Upper lobe of right lung (tissue), 1 donor: ENCODE data around the gene PPP1R13B. TPM values are rescaled to one million over a fixed set of nuclear protein-coding genes. Genes with fewer than 3 reads are reported as not detected.

Experiments used
- ATAC-seq: fragments of 200-7000 bp; cut with Tn5 transposase; one replicate; pipeline ENCODE4 v1.9.1; 2020; ENCODE audit warnings: mild to moderate bottlenecking, moderate library complexity
- DNase-seq: peaks from one replicate; pipeline ENCODE4 v3.0.0-alpha.2; 2020
- H3K27ac ChIP-seq: fragments of 200-600 bp; one replicate; pipeline ENCODE4 v1.8.0; 2022
- H3K27me3 ChIP-seq: fragments of 200-600 bp; one replicate; pipeline ENCODE4 v1.8.0; 2022; ENCODE audit warnings: mild to moderate bottlenecking
- H3K36me3 ChIP-seq: fragments of 200-600 bp; one replicate; pipeline ENCODE4 v1.8.0; 2022
- H3K4me1 ChIP-seq: fragments of 200-600 bp; one replicate; pipeline ENCODE4 v1.8.0; 2022
- H3K4me3 ChIP-seq: fragments of 200-600 bp; one replicate; pipeline ENCODE4 v1.8.0; 2022; ENCODE audit warnings: mild to moderate bottlenecking
- H3K9me3 ChIP-seq: fragments of 200-600 bp; one replicate; pipeline ENCODE4 v1.8.0; 2022
- intact Hi-C: fragments of 100-400 bp; cut with DNase I; formaldehyde crosslinking; loops from one replicate; pipeline ENCODE4 v1.11.0; 2022
- total RNA-seq: library from RNA; stranded (reverse); fragmentation: NEBNext Ultra II Directional; extraction: Animal tissue kit (Norgen Biotek cat#: 25700); gene quantifications from one replicate; pipeline ENCODE4 v1.2.1, GENCODE V29; 2021
- TF ChIP-seq, protein P1 (sequence below): fragments of 200-600 bp; IDR thresholded peaks from one replicate; pipeline ENCODE4 v1.8.0; 2022; ENCODE audit warnings: antibody characterized with exemption
- donor health status: DM: no; HTN: yes; CAD: no; lungs with severe emphysema.

The PPP1R13B gene
- total RNA-seq, 1 donor from 2014 or later = 78.5 TPM

DNA sequence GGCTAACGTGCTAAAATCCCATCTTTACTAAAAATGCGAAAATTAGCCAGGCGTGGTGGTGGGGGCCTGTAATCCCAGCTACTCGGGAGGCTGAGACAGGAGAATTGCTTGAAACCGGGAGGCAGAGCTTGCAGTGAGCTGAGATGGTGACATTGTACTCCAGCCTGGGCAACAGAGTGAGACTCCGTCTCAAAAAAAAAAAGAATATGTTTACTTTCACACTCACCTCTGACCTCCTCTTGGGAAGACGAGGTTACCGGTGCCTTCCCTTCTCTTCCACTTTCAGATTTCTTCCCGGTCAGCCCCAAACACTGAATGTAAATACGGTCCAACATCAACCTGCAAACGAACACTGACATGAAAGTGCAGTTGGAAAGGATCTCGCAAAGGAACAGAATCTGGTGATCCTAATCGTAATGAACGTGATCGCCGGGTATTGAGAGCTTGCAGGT is 31.8 kb upstream of the PPP1R13B start:
- Histone ChIP-seq H3K4me1 (peaks cover 40% of the 10 kb centered on the region), H3K9me3 (no peaks in the 10 kb centered on the region), H3K27ac (peak overlapping the region; percentile 84), H3K4me3 (peak overlapping the region; percentile 41), H3K36me3 (no peaks in the 10 kb centered on the region), H3K27me3 (no peaks in the 10 kb centered on the region)
- TF ChIP-seq, protein P1, sequence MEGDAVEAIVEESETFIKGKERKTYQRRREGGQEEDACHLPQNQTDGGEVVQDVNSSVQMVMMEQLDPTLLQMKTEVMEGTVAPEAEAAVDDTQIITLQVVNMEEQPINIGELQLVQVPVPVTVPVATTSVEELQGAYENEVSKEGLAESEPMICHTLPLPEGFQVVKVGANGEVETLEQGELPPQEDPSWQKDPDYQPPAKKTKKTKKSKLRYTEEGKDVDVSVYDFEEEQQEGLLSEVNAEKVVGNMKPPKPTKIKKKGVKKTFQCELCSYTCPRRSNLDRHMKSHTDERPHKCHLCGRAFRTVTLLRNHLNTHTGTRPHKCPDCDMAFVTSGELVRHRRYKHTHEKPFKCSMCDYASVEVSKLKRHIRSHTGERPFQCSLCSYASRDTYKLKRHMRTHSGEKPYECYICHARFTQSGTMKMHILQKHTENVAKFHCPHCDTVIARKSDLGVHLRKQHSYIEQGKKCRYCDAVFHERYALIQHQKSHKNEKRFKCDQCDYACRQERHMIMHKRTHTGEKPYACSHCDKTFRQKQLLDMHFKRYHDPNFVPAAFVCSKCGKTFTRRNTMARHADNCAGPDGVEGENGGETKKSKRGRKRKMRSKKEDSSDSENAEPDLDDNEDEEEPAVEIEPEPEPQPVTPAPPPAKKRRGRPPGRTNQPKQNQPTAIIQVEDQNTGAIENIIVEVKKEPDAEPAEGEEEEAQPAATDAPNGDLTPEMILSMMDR = no peak
- DNase-seq (no peak), ATAC-seq (no peak)
- intact Hi-C loops = no loop called here

DNA sequence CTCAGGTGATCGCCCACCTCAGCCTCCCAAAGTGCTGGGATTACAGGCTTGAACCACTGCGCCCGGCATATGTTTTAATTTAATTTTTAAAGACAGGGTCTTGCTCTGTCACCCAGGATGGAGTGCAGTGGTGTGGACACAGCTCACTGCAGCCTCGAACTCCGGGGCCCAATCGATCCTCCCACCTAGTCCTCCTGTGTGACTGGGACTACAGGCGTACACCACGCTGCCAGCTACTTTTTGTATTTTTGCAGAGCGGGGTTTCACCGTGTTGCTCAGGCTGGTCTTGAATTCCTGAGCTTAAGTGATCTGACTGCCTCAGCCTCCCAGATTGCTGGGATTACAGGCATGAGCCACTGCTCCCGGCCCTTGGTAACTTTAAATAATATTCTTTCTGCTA is 30.8 kb upstream of the PPP1R13B start:
- Histone ChIP-seq H3K4me3 (no peak overlapping the region), H3K4me1 (peaks cover 44% of the 10 kb centered on the region), H3K36me3 (no peaks in the 10 kb centered on the region), H3K9me3 (no peaks in the 10 kb centered on the region), H3K27ac (no peak overlapping the region), H3K27me3 (no peaks in the 10 kb centered on the region)
- intact Hi-C loops = no loop called here
- TF ChIP-seq, protein P1 = no peak
- ATAC-seq (no peak), DNase-seq (no peak)

DNA sequence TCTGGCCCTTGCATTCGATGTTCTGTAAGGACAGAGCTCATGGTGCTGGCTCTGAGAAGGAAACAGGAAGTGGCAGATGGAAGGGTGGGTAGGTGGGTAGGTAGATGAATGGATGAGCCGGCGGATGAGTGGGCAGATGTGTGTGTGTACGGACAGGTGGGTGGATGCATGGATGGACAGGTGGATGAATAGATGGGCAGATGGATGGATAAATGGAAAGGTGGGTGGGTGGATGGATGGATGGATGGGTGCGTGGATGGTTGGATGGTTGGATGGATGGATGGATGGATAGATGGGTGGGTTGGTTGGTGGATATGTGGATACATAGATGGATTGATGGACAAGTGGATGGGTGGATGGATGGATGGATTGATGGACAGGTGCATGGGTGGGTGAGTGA is 27.6 kb upstream of the PPP1R13B start:
- intact Hi-C loops = no loop called here
- Histone ChIP-seq H3K27me3 (no peaks in the 10 kb centered on the region), H3K4me1 (peaks cover 30% of the 10 kb centered on the region), H3K27ac (no peak overlapping the region), H3K36me3 (no peaks in the 10 kb centered on the region), H3K4me3 (no peak overlapping the region), H3K9me3 (no peaks in the 10 kb centered on the region)
- DNase-seq = no peak
- TF ChIP-seq, protein P1 = no peak
- ATAC-seq = no peak

DNA sequence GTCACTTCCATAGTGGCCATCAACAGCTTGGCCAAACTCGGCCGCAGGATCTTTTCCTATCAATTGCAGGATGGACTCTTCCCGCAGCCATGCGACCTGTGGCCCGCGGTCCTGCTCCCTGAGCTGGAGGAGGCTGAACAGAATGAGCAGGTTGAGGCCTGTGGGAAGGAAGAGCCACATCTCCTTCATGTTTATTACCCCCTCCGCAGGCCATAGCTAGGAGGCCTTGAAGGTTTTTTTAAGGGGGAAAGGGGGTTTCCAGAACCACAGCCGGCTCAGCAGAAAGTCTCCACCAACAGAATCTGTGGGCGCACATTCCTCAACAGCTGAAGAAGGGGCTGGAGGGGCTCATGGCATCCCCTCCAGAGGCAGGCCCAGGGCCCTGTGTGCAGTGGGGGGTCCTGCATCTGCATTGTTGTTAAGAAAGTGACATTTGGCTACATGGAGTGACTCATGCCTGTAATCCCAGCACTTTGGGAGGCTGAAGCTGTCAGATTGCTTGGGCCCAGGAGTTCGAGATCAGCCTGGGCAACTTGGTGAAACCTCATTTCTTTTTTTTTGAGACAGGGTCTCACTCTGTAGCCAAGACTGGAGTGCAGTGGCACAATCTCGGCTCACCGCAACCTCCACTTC is 25.2 kb upstream of the PPP1R13B start:
- Histone ChIP-seq H3K9me3 (no peaks in the 10 kb centered on the region), H3K27me3 (no peaks in the 10 kb centered on the region), H3K36me3 (no peaks in the 10 kb centered on the region), H3K27ac (peak overlapping the region; percentile 80), H3K4me1 (peaks cover 26% of the 10 kb centered on the region), H3K4me3 (peak overlapping the region; percentile 50)
- intact Hi-C loops = no loop called here
- TF ChIP-seq, protein P1 = no peak
- DNase-seq (no peak), ATAC-seq (no peak)

DNA sequence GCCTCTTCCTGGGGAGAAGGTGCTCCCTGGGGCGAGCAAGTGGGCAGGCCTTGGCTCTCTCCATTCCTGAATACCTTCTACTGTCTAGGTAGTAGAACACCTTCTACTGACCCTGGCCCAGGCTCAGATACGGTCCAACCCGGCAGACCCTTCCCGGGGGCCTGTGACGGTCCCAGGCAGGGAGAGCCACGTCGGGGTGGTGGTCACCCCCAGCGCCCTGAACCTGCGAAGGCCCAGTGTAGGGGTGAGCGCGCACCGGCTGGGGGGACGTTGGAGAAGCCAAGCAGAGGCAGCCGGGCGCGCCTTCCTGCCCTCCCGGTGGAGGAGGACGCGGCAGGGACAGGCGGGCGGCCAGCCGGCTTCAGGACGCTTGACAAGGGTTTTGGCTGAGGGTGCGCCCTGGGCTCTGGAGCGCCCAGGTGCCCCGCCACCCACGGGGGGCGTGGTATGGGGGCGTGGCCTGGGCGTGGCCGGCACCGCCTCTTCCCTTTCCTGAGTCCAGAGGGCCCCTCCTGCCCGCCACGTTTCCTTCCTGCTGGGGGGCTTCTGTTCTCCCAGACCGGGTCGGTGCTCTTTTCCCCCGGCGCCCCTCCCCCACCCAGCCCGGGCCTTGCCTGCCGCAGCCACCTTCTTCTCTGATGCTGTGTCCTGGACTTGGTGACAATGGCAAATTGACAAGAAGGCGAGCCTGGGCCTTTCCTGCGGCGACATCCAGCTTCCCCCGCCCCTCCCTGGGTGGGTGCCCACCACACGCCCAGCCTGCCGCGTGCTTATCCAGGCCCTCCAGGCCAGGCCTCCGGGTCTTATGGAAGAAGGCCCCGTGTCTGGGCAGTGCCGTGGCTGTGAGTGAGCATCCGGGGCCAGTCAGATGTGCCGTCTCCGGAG is 24.5 kb upstream of the PPP1R13B start:
- ATAC-seq = peak; percentile 94
- intact Hi-C loops = no loop called here
- H3K9me3 ChIP-seq = no peaks in the 10 kb centered on the region
- TF ChIP-seq, protein P1 = no peak
- H3K4me3 ChIP-seq = peak overlapping the region; percentile 50
- no peaks in the 10 kb centered on the region for H3K27me3 ChIP-seq
- H3K36me3 ChIP-seq = no peaks in the 10 kb centered on the region
- H3K4me1 ChIP-seq = peaks cover 32% of the 10 kb centered on the region
- DNase-seq = peak; percentile 92
- peak overlapping the region; percentile 80 for H3K27ac ChIP-seq
